ENCODE measurements around the gene ATG10.

DNA sequence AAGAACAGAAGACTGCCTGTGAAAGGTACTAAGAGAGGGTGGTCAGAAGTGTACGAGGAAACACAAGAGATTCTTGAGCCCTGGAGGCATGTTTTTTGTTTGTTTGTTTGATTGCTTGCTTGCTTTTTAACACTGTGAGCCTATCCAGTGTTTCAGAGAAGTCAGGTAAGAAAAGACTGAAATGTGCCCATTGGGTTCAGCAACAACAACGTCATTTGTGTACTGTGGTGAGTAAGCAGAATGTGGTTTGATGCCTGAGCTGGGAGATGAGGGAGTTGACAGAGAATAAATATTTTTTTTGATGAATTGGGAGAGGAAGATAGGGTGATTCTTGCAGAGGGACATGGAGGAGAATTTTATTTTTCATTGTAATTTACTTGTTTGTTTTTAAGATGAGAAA is 233.2 kb downstream of the ATG10 start:
- TF ChIP-seq CTCF (IDR thresholded peaks at IDR 0.05): no peak
- no peak for TF ChIP-seq POLR2A (IDR thresholded peaks at IDR 0.05)

All from transverse colon (tissue), 3 donors.